GM12878 (cell line): ENCODE data around the gene HTRA2. TPM values are rescaled to one million over a fixed set of nuclear protein-coding genes. Genes with fewer than 3 reads are reported as not detected.

Experiments used
- BCL11A ChIP-seq: IDR thresholded peaks from 2 replicates; pipeline ENCODE4 v1.6.1; 2011; ENCODE audit warnings: low read depth, low read length
- BCL3 ChIP-seq: IDR thresholded peaks from 2 replicates; pipeline ENCODE4 v1.6.1; 2011; ENCODE audit warnings: borderline replicate concordance, low read depth, mild to moderate bottlenecking, moderate library complexity, low read length; ENCODE audit not compliant: insufficient read depth, poor library complexity, severe bottlenecking
- CEBPZ ChIP-seq: fragments of 150-350 bp; IDR thresholded peaks from 2 replicates; pipeline ENCODE4 v1.6.1; 2016; ENCODE audit warnings: low read depth, low read length
- FOXM1 ChIP-seq: IDR thresholded peaks from 2 replicates; pipeline ENCODE4 v1.6.1; 2012; ENCODE audit warnings: low read depth, mild to moderate bottlenecking, inconsistent platforms, low read length, moderate library complexity
- IKZF2 ChIP-seq, 2 experiments: fragments of 450-650 bp; IDR thresholded peaks; 2 replicates each; pipeline ENCODE4 v1.6.1; 2017; ENCODE audit warnings: mild to moderate bottlenecking in 2 of 2, moderate library complexity in 2 of 2
- JUND ChIP-seq: IDR thresholded peaks from 2 replicates; pipeline ENCODE4 v1.6.1; 2012; ENCODE audit warnings: low read depth, mild to moderate bottlenecking, low read length, improper control_type of control experiment, moderate library complexity
- KLF5 ChIP-seq: fragments of 450-650 bp; IDR thresholded peaks from 2 replicates; pipeline ENCODE4 v1.6.1; 2014; ENCODE audit warnings: mild to moderate bottlenecking; ENCODE audit not compliant: partially characterized antibody
- NR2C1 ChIP-seq: fragments of 450-650 bp; IDR thresholded peaks from 2 replicates; pipeline ENCODE4 v1.6.1; 2017; ENCODE audit warnings: antibody characterized with exemption, mild to moderate bottlenecking, moderate library complexity
- NRF1 ChIP-seq: conservative IDR thresholded peaks from 2 replicates; pipeline ENCODE4 v1.6.1; 2011; ENCODE audit warnings: mild to moderate bottlenecking, low read depth, low read length, improper control_type of control experiment
- SKIL ChIP-seq: fragments of 450-650 bp; IDR thresholded peaks from 2 replicates; pipeline ENCODE4 v1.6.1; 2017; ENCODE audit warnings: mild to moderate bottlenecking, low read depth, inconsistent platforms; ENCODE audit not compliant: poor library complexity, severe bottlenecking
- SPI1 ChIP-seq: IDR thresholded peaks from 2 replicates; pipeline ENCODE4 v1.6.1; 2011; ENCODE audit warnings: low read depth, mild to moderate bottlenecking, low read length, moderate library complexity, borderline replicate concordance; ENCODE audit not compliant: insufficient read depth
- USF1 ChIP-seq: IDR thresholded peaks from 2 replicates; pipeline ENCODE4 v1.6.1; 2011; ENCODE audit warnings: borderline replicate concordance, low read depth, mild to moderate bottlenecking, moderate library complexity, mixed read lengths, low read length; ENCODE audit not compliant: insufficient read depth; ENCODE audit errors: extremely low read length
- YY1 ChIP-seq: IDR thresholded peaks from 2 replicates; pipeline ENCODE4 v1.6.1; 2011; ENCODE audit warnings: low read depth, mild to moderate bottlenecking, low read length
- ZBTB33 ChIP-seq: fragments of 450-650 bp; IDR thresholded peaks from 2 replicates; pipeline ENCODE4 v1.6.1; 2017; ENCODE audit warnings: mild to moderate bottlenecking
- ZNF217 ChIP-seq: fragments of 450-650 bp; IDR thresholded peaks from 2 replicates; pipeline ENCODE4 v1.6.1; 2017; ENCODE audit warnings: antibody characterized with exemption, mild to moderate bottlenecking
- ZNF24 ChIP-seq: fragments of 450-650 bp; IDR thresholded peaks from 2 replicates; pipeline ENCODE4 v1.6.1; 2017; ENCODE audit warnings: antibody characterized with exemption, mild to moderate bottlenecking
- ZNF384 ChIP-seq: IDR thresholded peaks from 2 replicates; pipeline ENCODE4 v1.6.1; 2012; ENCODE audit warnings: low read depth, mild to moderate bottlenecking, low read length, improper control_type of control experiment, borderline replicate concordance
- ZNF622 ChIP-seq: fragments of 450-650 bp; IDR thresholded peaks from 2 replicates; pipeline ENCODE4 v1.6.1; 2017; ENCODE audit warnings: mild to moderate bottlenecking, inconsistent platforms
- ZSCAN29 ChIP-seq: fragments of 450-650 bp; IDR thresholded peaks from 2 replicates; pipeline ENCODE4 v1.6.1; 2017; ENCODE audit warnings: mild to moderate bottlenecking, moderate library complexity
- polyA plus RNA-seq, 11 experiments: library from polyadenylated mRNA; depleted of rRNA in 4 of 11; unstranded in 6 of 11; stranded (reverse) in 5 of 11; fragments of >200 nt; fragmentation: Nextera tagmentation in 4 of 11; fragmentation: Illumina TruSeq in 1 of 11; extraction: Ambion mirVana in 4 of 11; extraction: Trizol in 1 of 11; gene quantifications; 1 replicate in 1 of 11; 2 replicates in 10 of 11; pipeline versions ENCODE4 v1.2.1 to v1.2.3, GENCODE V29; 2011 to 2016; ENCODE audit warnings: inconsistent platforms in 2 of 11, missing spikeins in 2 of 11, low read depth in 1 of 11
- total RNA-seq, 4 experiments: library from RNA; depleted of rRNA in 3 of 4; stranded (reverse); fragments of >200 nt in 3 of 4; fragmentation: Illumina TruSeq in 1 of 4; extraction: Trizol in 1 of 4; gene quantifications; 2 replicates each; pipeline versions ENCODE4 v1.2.1 to v1.2.3, GENCODE V29; 2013 to 2021

Gene HTRA2
- total and polyA plus RNA-seq, 10 of the 15 experiments (the other 5 are each of a cell fraction or from before 2014, with no cell fraction given) = 42.3 to 73.9 (median 54.6) TPM

- TF ChIP-seq ZNF384 = no peak
- TF ChIP-seq SPI1 = peak; percentile 16; the same call in 1 of the 2 replicates
- TF ChIP-seq ZSCAN29 = no peak
- no peak for TF ChIP-seq NRF1
- TF ChIP-seq BCL11A = no peak
- TF ChIP-seq ZBTB33 = no peak
- no peak for TF ChIP-seq ZNF622
- TF ChIP-seq NR2C1 = no peak
- no peak for TF ChIP-seq KLF5
- TF ChIP-seq SKIL = no peak
- no peak for TF ChIP-seq USF1
- no peak for TF ChIP-seq JUND
- TF ChIP-seq ZNF24 = no peak
- no peak for TF ChIP-seq FOXM1
- TF ChIP-seq CEBPZ = no peak
- no peak for TF ChIP-seq ZNF217
- TF ChIP-seq BCL3 = no peak
- TF ChIP-seq YY1 = peak; percentile 23; the same call in 1 of the 2 replicates
- peak in 1 of 2 experiments; percentile 17; a peak in 1 of 4 replicates for TF ChIP-seq IKZF2 (IDR thresholded peaks at IDR 0.05)
Measured at GRCh38 chr2:74530239-74531187, 780 bp downstream of the HTRA2 start (continued).
